Liver (tissue), 3 donors: Measurements from ENCODE around the gene SLC25A22.

Experiments
- CTCF ChIP-seq: fragments of 150-350 bp; IDR thresholded peaks from 2 replicates; pipeline ENCODE4 v1.5.1; 2017; ENCODE audit warnings: improper control_type of control experiment, low read depth, low read length; ENCODE audit not compliant: missing input control
- EGR1 ChIP-seq, 2 donors: IDR thresholded peaks; 2 replicates each; pipeline ENCODE4 v1.6.1; 2016 to 2018; ENCODE audit warnings: antibody characterized with exemption in 2 of 2, low read depth in 2 of 2
- FOXA1 ChIP-seq: IDR thresholded peaks from 2 replicates; pipeline ENCODE4 v1.6.1; 2016; ENCODE audit warnings: antibody characterized with exemption
- FOXA2 ChIP-seq: IDR thresholded peaks from 2 replicates; pipeline ENCODE4 v1.6.1; 2016; ENCODE audit warnings: antibody characterized with exemption
- GABPA ChIP-seq, 2 donors: IDR thresholded peaks in 1 of 2; conservative IDR thresholded peaks in 1 of 2; 2 replicates each; pipeline ENCODE4 v1.6.1; 2016; ENCODE audit warnings: antibody characterized with exemption in 2 of 2, mild to moderate bottlenecking in 1 of 2, moderate library complexity in 1 of 2
- HNF4A ChIP-seq, 2 donors: conservative IDR thresholded peaks; 2 replicates each; pipeline ENCODE4 v1.6.1; 2016; ENCODE audit warnings: antibody characterized with exemption in 2 of 2, mild to moderate bottlenecking in 2 of 2
- HNF4G ChIP-seq: IDR thresholded peaks from 2 replicates; pipeline ENCODE4 v1.6.1; 2016; ENCODE audit warnings: antibody characterized with exemption
- JUND ChIP-seq, 2 donors: IDR thresholded peaks; 2 replicates each; pipeline ENCODE4 v1.6.1; 2016; ENCODE audit warnings: antibody characterized with exemption in 2 of 2
- MAX ChIP-seq: IDR thresholded peaks from 2 replicates; pipeline ENCODE4 v1.6.1; 2016; ENCODE audit warnings: antibody characterized with exemption
- RAD21 ChIP-seq, 2 donors: IDR thresholded peaks; 2 replicates each; pipeline ENCODE4 v1.6.1; 2016; ENCODE audit warnings: antibody characterized with exemption in 2 of 2, mild to moderate bottlenecking in 2 of 2
- REST ChIP-seq: IDR thresholded peaks from 2 replicates; pipeline ENCODE4 v1.6.1; 2016; ENCODE audit warnings: antibody characterized with exemption, mild to moderate bottlenecking
- SP1 ChIP-seq: IDR thresholded peaks from 2 replicates; pipeline ENCODE4 v1.6.1; 2018; ENCODE audit warnings: antibody characterized with exemption, mild to moderate bottlenecking
- YY1 ChIP-seq: IDR thresholded peaks from 2 replicates; pipeline ENCODE4 v1.6.1; 2016; ENCODE audit warnings: antibody characterized with exemption, mild to moderate bottlenecking
- donor health status: healthy.
- donor health status: healthy.

- TF ChIP-seq CTCF (no peak), EGR1 (IDR thresholded peaks at IDR 0.05; ENCODE audit: low read depth in 2 of 2) (no peak), GABPA (IDR thresholded peaks at IDR 0.05 in 1 of 2, conservative IDR thresholded peaks at IDR 0.05 in 1 of 2) (no peak), REST (no peak), RAD21 (IDR thresholded peaks at IDR 0.05) (no peak), JUND (IDR thresholded peaks at IDR 0.05) (no peak), FOXA2 (no peak), MAX (no peak), YY1 (no peak), SP1 (no peak), HNF4A (conservative IDR thresholded peaks at IDR 0.05) (no peak), HNF4G (no peak), FOXA1 (no peak)
Measured at GRCh38 chr11:795634-796564, 2.2 kb downstream of the SLC25A22 start.
